Heart left ventricle (tissue), 16 donors: ENCODE measurements around the gene MGA. TPM values are rescaled to one million over a fixed set of nuclear protein-coding genes. Genes with fewer than 3 reads are reported as not detected.
"Not testable (repeated sequence)": the region's sequence is repeated elsewhere in the genome, so short reads cannot be mapped to it uniquely, and the experiment has no call there.

Source experiments
- ATAC-seq, 4 donors: fragments of 200-7000 bp; cut with Tn5 transposase; one replicate each; pipeline ENCODE4 v1.9.1; 2020 to 2022; ENCODE audit warnings: moderate library complexity in 4 of 4, mild to moderate bottlenecking in 3 of 4, moderate number of reproducible peaks in 1 of 4
- DNase-seq, 5 donors: peaks; one replicate each; pipeline ENCODE4 v3.0.0-alpha.2; 2020
- H3K27ac ChIP-seq, 12 donors: fragments of 200-600 bp; sonication (generic) in 4 of 12; one replicate each; pipeline versions ENCODE4 v1.5.0 to v1.8.0; 2016 to 2022; ENCODE audit warnings: mild to moderate bottlenecking in 2 of 12
- H3K27me3 ChIP-seq, 9 donors: fragments of 200-600 bp; sonication (generic) in 2 of 9; one replicate each; pipeline versions ENCODE4 v1.5.1 to v1.8.0; 2016 to 2022; ENCODE audit warnings: mild to moderate bottlenecking in 3 of 9
- H3K36me3 ChIP-seq, 9 donors: fragments of 200-600 bp; sonication (generic) in 2 of 9; one replicate each; pipeline versions ENCODE4 v1.5.0 to v1.8.0; 2018 to 2022; ENCODE audit warnings: mild to moderate bottlenecking in 2 of 9
- H3K4me1 ChIP-seq, 12 donors: fragments of 200-600 bp; sonication (generic) in 4 of 12; one replicate each; pipeline versions ENCODE4 v1.5.0 to v1.8.0; 2016 to 2022; ENCODE audit warnings: mild to moderate bottlenecking in 3 of 12
- H3K4me3 ChIP-seq, 12 donors: fragments of 200-600 bp; sonication (generic) in 4 of 12; one replicate each; pipeline versions ENCODE4 v1.5.0 to v1.8.0; 2017 to 2022; ENCODE audit warnings: mild to moderate bottlenecking in 9 of 12, moderate library complexity in 4 of 12
- H3K9me3 ChIP-seq, 12 donors: fragments of 200-600 bp; sonication (generic) in 4 of 12; one replicate each; pipeline versions ENCODE4 v1.5.0 to v1.8.0; 2016 to 2022; ENCODE audit warnings: mild to moderate bottlenecking in 1 of 12
- POLR2A ChIP-seq, 2 donors: fragments of 450-650 bp; IDR thresholded peaks; one replicate each; pipeline ENCODE4 v1.6.1; 2017; ENCODE audit warnings: antibody characterized with exemption in 2 of 2, mild to moderate bottlenecking in 2 of 2, moderate library complexity in 2 of 2
- WGBS, 4 donors: extraction: QIAGEN DNeasy Blood & Tissue Kit in 2 of 4; methylation state at CpG; one replicate each; pipeline versions ENCODE4 v1.1.5 to v1.1.7; 2013 to 2018; 5-methylcytosine and 5-hydroxymethylcytosine counted together
- intact Hi-C, 10 donors: fragments of 100-400 bp; cut with DNase I; formaldehyde crosslinking; loops; one replicate each; pipeline versions ENCODE4 v1.11.1 to v1.14.2; 2022
- polyA plus RNA-seq, 2 donors: library from polyadenylated mRNA; stranded (reverse); fragments of 200-250 nt; gene quantifications; one replicate each; pipeline ENCODE4 v1.2.3, GENCODE V29; 2013
- total RNA-seq, 9 donors: library from RNA; depleted of rRNA in 2 of 9; stranded (reverse); fragments of >200 nt in 2 of 9; fragmentation: NEBNext Ultra II Directional in 3 of 9; extraction: Animal tissue kit (Norgen Biotek cat#: 25700) in 3 of 9; gene quantifications; one replicate each; pipeline versions ENCODE4 v1.1.0 to v1.2.4, GENCODE V29; 2016 to 2023
- TF ChIP-seq, protein P1 (sequence below), 12 donors: fragments of 200-600 bp; sonication (generic) in 4 of 12; IDR thresholded peaks; one replicate each; pipeline versions ENCODE4 v1.5.0 to v1.8.0; 2018 to 2022; ENCODE audit warnings: antibody characterized with exemption in 12 of 12, mild to moderate bottlenecking in 5 of 12
- donor health status: ischemic (EF 13 %, LVEDD 7.1; RV severe dilation, severe dysfunction).
- donor health status: healthy with polysubstance abuse.
- donor health status: DM: no; HTN: yes; CAD: no.
- donor health status: DM: no; HTN: no; CAD: no.
- donor health status: ischemic (EF 25% LVEDD 6.9; RV normal size, moderate dysfunction).
- donor health status: ischemic (EF 25% LVEDD 5.7; RV mildly dilated, moderate dysfunction).
- donor health status: healthy.
- donor health status: DM: yes; HTN: yes; CAD: no.
- donor health status: ischemic (EF 35%, LVEDD 5.7; RV mildly dilated, moderate dysfunction).
- donor health status: nonischemic (EF 11% LVEDD 7.7; RV severe dilation, severe dysfunction).
- donor health status: DM: yes; HTN: yes; CAD: no.
- donor health status: PGD.
- donor health status: ischemic (EF 29% LVEDD 5.4; RV normal size, mild dysfunction).
- donor health status: nonischemic (EF 23%, LVEDD 6.1; RV moderate dilation, normal function).

The MGA gene
- total and polyA plus RNA-seq, 11 donors = 5.3 to 58.7 (median 34.5) TPM

DNA sequence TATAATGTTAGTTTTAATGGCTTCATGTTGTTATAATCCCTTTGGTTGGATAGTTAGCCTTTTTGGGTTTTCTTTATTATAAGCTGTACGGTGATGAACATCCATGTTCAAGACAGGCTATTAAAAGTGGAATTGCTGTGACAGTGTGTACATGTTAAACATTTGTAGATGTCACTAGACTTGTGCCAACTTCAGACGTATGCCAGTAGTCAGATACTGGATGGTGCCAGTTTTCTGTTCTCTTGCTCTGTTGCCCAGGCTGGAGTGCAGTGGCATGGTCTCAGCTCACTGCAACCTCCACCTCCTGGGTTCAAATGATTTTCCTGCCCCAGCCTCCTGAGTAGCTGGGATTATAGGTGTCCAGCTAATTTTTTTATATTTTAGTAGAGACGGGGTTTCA is 54.1 kb downstream of the MGA start:
- Histone ChIP-seq H3K4me1 (peaks cover 0 to 18% (median 0%) of the 10 kb centered on the region in 12 donors), H3K27me3 (no peaks in the 10 kb centered on the region), H3K36me3 (peaks cover 0 to 59% (median 49%) of the 10 kb centered on the region in 9 donors), H3K27ac (no peak overlapping the region), H3K9me3 (no peaks in the 10 kb centered on the region), H3K4me3 (no peak overlapping the region)
- DNase-seq (no peak), ATAC-seq (peak; percentile 53 to 70 (median 61))
- 78 to 84% (median 79%) methylated on average over 3 of the region's 3 CpGs for WGBS, 4 donors
- TF ChIP-seq, protein P1, sequence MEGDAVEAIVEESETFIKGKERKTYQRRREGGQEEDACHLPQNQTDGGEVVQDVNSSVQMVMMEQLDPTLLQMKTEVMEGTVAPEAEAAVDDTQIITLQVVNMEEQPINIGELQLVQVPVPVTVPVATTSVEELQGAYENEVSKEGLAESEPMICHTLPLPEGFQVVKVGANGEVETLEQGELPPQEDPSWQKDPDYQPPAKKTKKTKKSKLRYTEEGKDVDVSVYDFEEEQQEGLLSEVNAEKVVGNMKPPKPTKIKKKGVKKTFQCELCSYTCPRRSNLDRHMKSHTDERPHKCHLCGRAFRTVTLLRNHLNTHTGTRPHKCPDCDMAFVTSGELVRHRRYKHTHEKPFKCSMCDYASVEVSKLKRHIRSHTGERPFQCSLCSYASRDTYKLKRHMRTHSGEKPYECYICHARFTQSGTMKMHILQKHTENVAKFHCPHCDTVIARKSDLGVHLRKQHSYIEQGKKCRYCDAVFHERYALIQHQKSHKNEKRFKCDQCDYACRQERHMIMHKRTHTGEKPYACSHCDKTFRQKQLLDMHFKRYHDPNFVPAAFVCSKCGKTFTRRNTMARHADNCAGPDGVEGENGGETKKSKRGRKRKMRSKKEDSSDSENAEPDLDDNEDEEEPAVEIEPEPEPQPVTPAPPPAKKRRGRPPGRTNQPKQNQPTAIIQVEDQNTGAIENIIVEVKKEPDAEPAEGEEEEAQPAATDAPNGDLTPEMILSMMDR (IDR thresholded peaks at IDR 0.05) = no peak
- TF ChIP-seq POLR2A (IDR thresholded peaks at IDR 0.05) = no peak
- intact Hi-C loops = no loop called here

- peak in 2 of 4 donors; percentile 44 to 57 for ATAC-seq
- no peak for DNase-seq
- Histone ChIP-seq H3K27me3 (no peaks in the 10 kb centered on the region), H3K4me3 (no peak overlapping the region), H3K9me3 (no peaks in the 10 kb centered on the region), H3K4me1 (peaks cover 0 to 18% (median 0%) of the 10 kb centered on the region in 12 donors), H3K27ac (peak overlapping the region in 1 of 12 donors; percentile 2), H3K36me3 (peaks cover 0 to 39% (median 23%) of the 10 kb centered on the region in 9 donors)
- intact Hi-C loops = no loop called here
- TF ChIP-seq, protein P1 (IDR thresholded peaks at IDR 0.05) = no peak
- no peak for TF ChIP-seq POLR2A (IDR thresholded peaks at IDR 0.05)
Measured at GRCh38 chr15:41716864-41717263, 56.7 kb downstream of the MGA start.

DNA sequence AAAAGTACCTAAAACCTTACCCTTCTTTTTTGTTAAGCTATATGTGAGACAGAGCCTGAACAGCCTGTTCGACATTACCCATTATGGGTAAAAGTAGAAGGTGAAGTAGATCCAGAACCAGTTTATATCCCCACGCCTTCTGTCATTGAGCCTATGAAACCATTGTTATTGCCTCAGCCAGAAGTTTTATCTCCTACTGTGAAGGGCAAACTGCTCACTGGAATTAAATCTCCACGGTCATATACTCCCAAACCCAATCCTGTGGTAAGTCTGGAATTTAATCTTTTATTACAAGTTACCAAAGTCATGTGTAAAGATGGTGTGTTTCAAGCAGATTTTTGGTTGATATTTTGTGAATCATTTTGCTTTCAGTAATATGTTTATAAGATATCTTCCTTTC is 66.9 kb downstream of the MGA start:
- DNase-seq = no peak
- WGBS, 4 donors = 61 to 72% (median 67%) methylated on average over 3 of the region's 3 CpGs
- Histone ChIP-seq H3K9me3 (no peaks in the 10 kb centered on the region), H3K27me3 (no peaks in the 10 kb centered on the region), H3K4me1 (peaks cover 0 to 2% (median 0%) of the 10 kb centered on the region in 12 donors), H3K36me3 (peaks cover 0 to 42% (median 35%) of the 10 kb centered on the region in 9 donors), H3K27ac (peak overlapping the region in 3 of 12 donors; percentile 4 to 24 (median 11)), H3K4me3 (no peak overlapping the region)
- intact Hi-C loops = no loop called here
- ATAC-seq = peak in 3 of 4 donors; percentile 48 to 61 (median 59)
- no peak for TF ChIP-seq POLR2A (IDR thresholded peaks at IDR 0.05)
- TF ChIP-seq, protein P1 (IDR thresholded peaks at IDR 0.05) = no peak

- H3K27ac ChIP-seq, H3K4me1 ChIP-seq, H3K4me3 ChIP-seq, DNase-seq, H3K9me3 ChIP-seq, H3K27me3 ChIP-seq, intact Hi-C loops, ATAC-seq: not testable (repeated sequence)
- WGBS, 4 donors = 92 to 96% (median 95%) methylated on average over 11 of the region's 11 CpGs
- H3K36me3 ChIP-seq = peaks cover 0 to 49% (median 42%) of the 10 kb centered on the region in 9 donors
Measured at GRCh38 chr15:41728061-41728460, 67.9 kb downstream of the MGA start.

DNA sequence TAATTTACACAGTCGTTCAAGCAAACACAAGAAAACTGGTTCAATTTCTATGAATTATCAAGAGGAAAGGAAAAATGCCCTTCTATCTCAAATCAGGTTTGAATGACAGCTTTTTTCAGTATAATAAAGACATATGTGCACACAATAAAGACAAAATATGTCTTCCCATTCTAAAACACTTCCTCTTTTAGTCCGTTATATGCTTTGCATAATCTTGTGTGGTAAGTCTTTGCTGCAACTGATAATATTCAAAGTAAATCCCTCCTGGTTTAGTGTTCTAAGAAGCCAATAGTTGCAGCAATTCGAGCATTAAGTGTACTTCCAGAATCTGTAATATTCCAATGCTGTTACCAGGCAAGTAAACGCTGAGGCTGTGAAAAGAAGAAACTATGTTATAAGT is 70.3 kb downstream of the MGA start:
- WGBS, 4 donors = 81 to 91% (median 86%) methylated on average over 4 of the region's 4 CpGs
- Histone ChIP-seq H3K36me3 (peaks cover 0 to 73% (median 67%) of the 10 kb centered on the region in 9 donors), H3K4me3 (no peak overlapping the region), H3K27ac (no peak overlapping the region), H3K4me1 (peaks cover 0 to 2% (median 0%) of the 10 kb centered on the region in 12 donors), H3K9me3 (no peaks in the 10 kb centered on the region), H3K27me3 (no peaks in the 10 kb centered on the region)
- intact Hi-C loops = no loop called here
- DNase-seq = no peak
- no peak for TF ChIP-seq POLR2A (IDR thresholded peaks at IDR 0.05)
- TF ChIP-seq, protein P1 (IDR thresholded peaks at IDR 0.05) = no peak
- no peak for ATAC-seq
